Calu3 (cell line): ENCODE data around the gene TGFB1. TPM values are rescaled to one million over a fixed set of nuclear protein-coding genes. Genes with fewer than 3 reads are reported as not detected.

ENCODE experiments used
- BruUV-seq: library from RNA; stranded (reverse); fragments of 400-500 nt; replicated peaks from 2 replicates; lab custom pipeline; 2021; lab: Mats Ljungman, UMichigan
- CTCF ChIA-PET: fragments of 300-600 bp; sonication (Branson Sonifier 250); formaldehyde crosslinking; loops from one replicate; lab custom pipeline; 2022; ENCODE audit warnings: antibody characterized with exemption; lab: Charles Lee
- DNase-seq: peaks from one replicate; pipeline ENCODE4 v3.0.0; 2022
- H3K27ac Mint-ChIP-seq: one replicate; pipeline ENCODE4 v1.8.0; 2022; ENCODE audit warnings: mixed read lengths; ENCODE audit not compliant: unreplicated experiment
- H3K27me3 Mint-ChIP-seq: one replicate; pipeline ENCODE4 v1.8.0; 2022; ENCODE audit warnings: mixed read lengths; ENCODE audit not compliant: unreplicated experiment
- H3K36me3 Mint-ChIP-seq: one replicate; pipeline ENCODE4 v1.8.0; 2022; ENCODE audit warnings: mild to moderate bottlenecking, moderate library complexity, mixed read lengths; ENCODE audit not compliant: insufficient read depth, unreplicated experiment
- H3K4me1 Mint-ChIP-seq: one replicate; pipeline ENCODE4 v1.8.0; 2022; ENCODE audit warnings: mild to moderate bottlenecking, low read depth, mixed read lengths; ENCODE audit not compliant: unreplicated experiment
- H3K4me3 Mint-ChIP-seq: one replicate; pipeline ENCODE4 v1.8.0; 2022; ENCODE audit warnings: mild to moderate bottlenecking, low read depth, moderate library complexity, mixed read lengths; ENCODE audit not compliant: unreplicated experiment
- H3K9me3 Mint-ChIP-seq: one replicate; pipeline ENCODE4 v1.8.0; 2022; ENCODE audit warnings: low read depth, mixed read lengths; ENCODE audit not compliant: unreplicated experiment
- CTCF ChIP-seq: fragments of 200-600 bp; IDR thresholded peaks from one replicate; pipeline ENCODE4 v1.8.0; 2022; ENCODE audit warnings: antibody characterized with exemption; ENCODE audit not compliant: unreplicated experiment
- intact Hi-C: fragments of 100-400 bp; cut with micrococcal nuclease; formaldehyde crosslinking; loops from one replicate; pipeline ENCODE4 v1.10.0; 2022; ENCODE audit not compliant: unreplicated experiment
- total RNA-seq: library from RNA; stranded (reverse); gene quantifications from 2 replicates; pipeline ENCODE4 v1.2.3, GENCODE V29; 2022

TGFB1 gene
- total RNA-seq, 1 experiment from 2014 or later: 39.2 TPM

GRCh38 chr19:41299046-41299754 is 54.5 kb downstream of the TGFB1 start:
- Mint-ChIP-seq H3K36me3 (peaks cover 95% of the 10 kb centered on the region), H3K9me3 (no peaks in the 10 kb centered on the region), H3K27me3 (no peaks in the 10 kb centered on the region), H3K4me1 (peaks cover 12% of the 10 kb centered on the region), H3K4me3 (no peak overlapping the region), H3K27ac (peak overlapping the region; percentile 41)
- intact Hi-C loops: no loop called here
- DNase-seq: no peak
- no TSS peak for BruUV-seq
- TF ChIP-seq CTCF: no peak
- CTCF ChIA-PET: no interaction called here

DNA sequence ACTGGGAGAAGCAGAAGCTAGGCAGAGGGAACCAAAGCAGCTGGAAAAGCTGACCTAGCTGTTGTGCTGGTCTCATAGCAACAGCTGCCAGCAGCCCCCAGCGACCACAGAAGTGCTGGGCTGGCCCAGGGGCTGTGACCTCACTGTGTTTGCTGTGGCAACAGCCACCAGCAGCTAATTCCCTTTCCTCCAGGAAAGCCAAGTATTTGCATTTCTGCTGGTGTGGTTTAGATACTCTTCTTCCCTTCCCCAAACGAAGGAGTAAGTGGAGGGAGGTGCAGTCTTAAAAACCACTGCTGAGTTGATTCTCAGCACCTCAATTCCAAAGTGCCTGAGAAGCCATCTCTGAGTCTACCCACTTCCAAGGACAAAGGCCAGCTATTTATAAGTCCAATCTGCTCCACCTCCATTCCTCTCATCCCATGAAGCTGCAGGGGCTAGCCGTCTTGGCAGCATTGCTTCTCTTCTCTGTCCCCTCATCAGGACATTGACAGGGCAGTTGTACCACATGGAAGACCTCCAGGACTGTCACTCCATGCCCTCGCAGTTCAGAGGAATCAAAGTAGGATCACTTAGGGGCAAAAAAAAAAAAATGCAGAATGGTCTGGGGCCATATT is 55.3 kb downstream of the TGFB1 start:
- H3K4me3 Mint-ChIP-seq: no peak overlapping the region
- H3K27ac Mint-ChIP-seq: peak overlapping the region; percentile 41
- CTCF ChIA-PET: interaction anchor here (1.0 kb wide), 1 partner anchor 10 kb away, joined by 4 read pairs; no protein-coding TSS in a partner anchor
- TF ChIP-seq CTCF: no peak
- peak; percentile 33 for DNase-seq
- intact Hi-C loops: no loop called here
- H3K36me3 Mint-ChIP-seq: peaks cover 95% of the 10 kb centered on the region
- BruUV-seq: no TSS peak
- peaks cover 12% of the 10 kb centered on the region for H3K4me1 Mint-ChIP-seq
- no peaks in the 10 kb centered on the region for H3K27me3 Mint-ChIP-seq
- H3K9me3 Mint-ChIP-seq: no peaks in the 10 kb centered on the region

GRCh38 chr19:41297628-41298347 is 55.9 kb downstream of the TGFB1 start:
- Mint-ChIP-seq H3K27ac (peak overlapping the region; percentile 41), H3K4me1 (peaks cover 12% of the 10 kb centered on the region), H3K4me3 (no peak overlapping the region), H3K27me3 (no peaks in the 10 kb centered on the region), H3K36me3 (peaks cover 93% of the 10 kb centered on the region), H3K9me3 (no peaks in the 10 kb centered on the region)
- no peak for DNase-seq
- no TSS peak for BruUV-seq
- TF ChIP-seq CTCF: no peak
- CTCF ChIA-PET: interaction anchor here (1.0 kb wide), 1 partner anchor 11 kb away, joined by 4 read pairs; no protein-coding TSS in a partner anchor
- intact Hi-C loops: no loop called here

GRCh38 chr19:41296433-41296871 is 57.3 kb downstream of the TGFB1 start:
- no peak for TF ChIP-seq CTCF
- no TSS peak for BruUV-seq
- no peaks in the 10 kb centered on the region for H3K9me3 Mint-ChIP-seq
- intact Hi-C loops: no loop called here
- no peak overlapping the region for H3K4me3 Mint-ChIP-seq
- H3K27me3 Mint-ChIP-seq: no peaks in the 10 kb centered on the region
- H3K36me3 Mint-ChIP-seq: peaks cover 91% of the 10 kb centered on the region
- no peak for DNase-seq
- no peak overlapping the region for H3K27ac Mint-ChIP-seq
- peaks cover 12% of the 10 kb centered on the region for H3K4me1 Mint-ChIP-seq
- CTCF ChIA-PET: no interaction called here
